GM21526 (cell line): Measurements from ENCODE around the gene SV2B.

ENCODE experiments used
- ATAC-seq: cut with Tn5 transposase; IDR thresholded peaks from one replicate; pipeline ENCODE4 v1.9.1; 2021; ENCODE audit warnings: moderate library complexity; ENCODE audit not compliant: unreplicated experiment, low FRiP score

Gene SV2B

GRCh38 chr15:91348752-91349500 lies 248.9 kb downstream of the SV2B start:
- ATAC-seq, result no peak
